SK-N-SH treated with all-trans-retinoic acid at 6 μM for 48 hours (cell line): ENCODE data around the gene PGM2.

Experiments used
- ARNTL ChIP-seq: fragments of 450-650 bp; formaldehyde crosslinking; IDR thresholded peaks from 2 replicates; pipeline ENCODE4 v1.5.0; 2020; ENCODE audit warnings: low read depth, mild to moderate bottlenecking, moderate library complexity, borderline replicate concordance
- ISL1 ChIP-seq: fragments of 250-450 bp; sonication (Bioruptor Pico); IDR thresholded peaks from 2 replicates; pipeline ENCODE4 v2.1.2; 2022; ENCODE audit warnings: mild to moderate bottlenecking, moderate library complexity
- RARB ChIP-seq: fragments of 250-450 bp; sonication (Bioruptor Pico); IDR thresholded peaks from 2 replicates; pipeline ENCODE4 v1.8.0; 2021; ENCODE audit warnings: mild to moderate bottlenecking, moderate library complexity
- ZC3H10 ChIP-seq: fragments of 250-450 bp; sonication (Bioruptor Pico); IDR thresholded peaks from 2 replicates; pipeline ENCODE4 v1.5.1; 2021; ENCODE audit warnings: mild to moderate bottlenecking, moderate library complexity
- ZFP3 ChIP-seq: fragments of 250-450 bp; sonication (Bioruptor Pico); IDR thresholded peaks from 2 replicates; pipeline ENCODE4 v1.5.0; 2020; ENCODE audit warnings: mild to moderate bottlenecking, moderate library complexity
- ZFP30 ChIP-seq: fragments of 450-650 bp; formaldehyde crosslinking; IDR thresholded peaks from 2 replicates; pipeline ENCODE4 v1.5.0; 2022; ENCODE audit warnings: mild to moderate bottlenecking, moderate library complexity
- ZNF565 ChIP-seq: fragments of 450-650 bp; formaldehyde crosslinking; conservative IDR thresholded peaks from 2 replicates; pipeline ENCODE4 v1.5.0; 2020; ENCODE audit warnings: low read depth, mild to moderate bottlenecking, moderate library complexity
- ZNF8 ChIP-seq: fragments of 450-650 bp; formaldehyde crosslinking; IDR thresholded peaks from 2 replicates; pipeline ENCODE4 v1.5.0; 2020; ENCODE audit warnings: mild to moderate bottlenecking, moderate library complexity
- TF ChIP-seq, protein P1 (sequence below): fragments of 250-450 bp; sonication (Bioruptor Pico); IDR thresholded peaks from 2 replicates; pipeline ENCODE4 v1.5.1; 2021; ENCODE audit warnings: mild to moderate bottlenecking, moderate library complexity
- TF ChIP-seq, protein P2 (sequence below): fragments of 250-450 bp; sonication (Bioruptor Pico); IDR thresholded peaks from 2 replicates; pipeline ENCODE4 v1.5.1; 2020; ENCODE audit warnings: low read depth, mild to moderate bottlenecking, moderate library complexity
- TF ChIP-seq, protein P3 (sequence below): fragments of 250-450 bp; sonication (Bioruptor Pico); IDR thresholded peaks from 2 replicates; pipeline ENCODE4 v1.8.0; 2020; ENCODE audit warnings: mild to moderate bottlenecking, moderate library complexity, borderline replicate concordance

DNA sequence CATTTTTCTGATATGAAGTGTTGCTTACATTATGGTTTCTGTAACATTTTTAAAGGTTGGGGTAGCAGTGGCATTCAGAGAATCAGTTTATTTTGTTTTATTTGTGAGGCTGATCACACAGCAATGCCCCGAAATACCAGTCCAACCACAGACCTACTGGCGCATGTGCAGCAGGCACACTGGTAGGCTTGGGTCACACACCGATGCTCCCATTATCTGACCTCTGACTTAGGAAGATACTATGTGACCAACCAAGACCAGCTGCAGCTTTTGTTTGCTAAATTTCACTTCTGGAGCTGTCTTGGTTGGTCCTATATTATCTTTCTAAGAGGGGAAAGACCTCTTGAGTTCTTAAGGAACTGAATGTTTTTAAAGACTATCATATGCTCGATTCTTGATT, 18.7 kb downstream of the PGM2 start:
- TF ChIP-seq RARB (CRISPR knock-in tag) (no peak), ISL1 (CRISPR knock-in tag) (no peak), ZFP30 (CRISPR knock-in tag) (no peak), ZNF565 (CRISPR knock-in tag) (no peak), ZFP3 (no peak), ZC3H10 (no peak), ZNF8 (CRISPR knock-in tag) (no peak), ARNTL (CRISPR knock-in tag) (no peak)
- TF ChIP-seq, protein P1, sequence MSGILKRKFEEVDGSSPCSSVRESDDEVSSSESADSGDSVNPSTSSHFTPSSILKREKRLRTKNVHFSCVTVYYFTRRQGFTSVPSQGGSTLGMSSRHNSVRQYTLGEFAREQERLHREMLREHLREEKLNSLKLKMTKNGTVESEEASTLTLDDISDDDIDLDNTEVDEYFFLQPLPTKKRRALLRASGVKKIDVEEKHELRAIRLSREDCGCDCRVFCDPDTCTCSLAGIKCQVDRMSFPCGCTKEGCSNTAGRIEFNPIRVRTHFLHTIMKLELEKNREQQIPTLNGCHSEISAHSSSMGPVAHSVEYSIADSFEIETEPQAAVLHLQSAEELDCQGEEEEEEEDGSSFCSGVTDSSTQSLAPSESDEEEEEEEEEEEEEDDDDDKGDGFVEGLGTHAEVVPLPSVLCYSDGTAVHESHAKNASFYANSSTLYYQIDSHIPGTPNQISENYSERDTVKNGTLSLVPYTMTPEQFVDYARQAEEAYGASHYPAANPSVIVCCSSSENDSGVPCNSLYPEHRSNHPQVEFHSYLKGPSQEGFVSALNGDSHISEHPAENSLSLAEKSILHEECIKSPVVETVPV (CRISPR knock-in tag), result no peak
- TF ChIP-seq, protein P2, sequence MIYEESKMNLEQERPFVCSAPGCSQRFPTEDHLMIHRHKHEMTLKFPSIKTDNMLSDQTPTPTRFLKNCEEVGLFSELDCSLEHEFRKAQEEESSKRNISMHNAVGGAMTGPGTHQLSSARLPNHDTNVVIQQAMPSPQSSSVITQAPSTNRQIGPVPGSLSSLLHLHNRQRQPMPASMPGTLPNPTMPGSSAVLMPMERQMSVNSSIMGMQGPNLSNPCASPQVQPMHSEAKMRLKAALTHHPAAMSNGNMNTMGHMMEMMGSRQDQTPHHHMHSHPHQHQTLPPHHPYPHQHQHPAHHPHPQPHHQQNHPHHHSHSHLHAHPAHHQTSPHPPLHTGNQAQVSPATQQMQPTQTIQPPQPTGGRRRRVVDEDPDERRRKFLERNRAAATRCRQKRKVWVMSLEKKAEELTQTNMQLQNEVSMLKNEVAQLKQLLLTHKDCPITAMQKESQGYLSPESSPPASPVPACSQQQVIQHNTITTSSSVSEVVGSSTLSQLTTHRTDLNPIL (CRISPR knock-in tag), result no peak
- TF ChIP-seq, protein P3, sequence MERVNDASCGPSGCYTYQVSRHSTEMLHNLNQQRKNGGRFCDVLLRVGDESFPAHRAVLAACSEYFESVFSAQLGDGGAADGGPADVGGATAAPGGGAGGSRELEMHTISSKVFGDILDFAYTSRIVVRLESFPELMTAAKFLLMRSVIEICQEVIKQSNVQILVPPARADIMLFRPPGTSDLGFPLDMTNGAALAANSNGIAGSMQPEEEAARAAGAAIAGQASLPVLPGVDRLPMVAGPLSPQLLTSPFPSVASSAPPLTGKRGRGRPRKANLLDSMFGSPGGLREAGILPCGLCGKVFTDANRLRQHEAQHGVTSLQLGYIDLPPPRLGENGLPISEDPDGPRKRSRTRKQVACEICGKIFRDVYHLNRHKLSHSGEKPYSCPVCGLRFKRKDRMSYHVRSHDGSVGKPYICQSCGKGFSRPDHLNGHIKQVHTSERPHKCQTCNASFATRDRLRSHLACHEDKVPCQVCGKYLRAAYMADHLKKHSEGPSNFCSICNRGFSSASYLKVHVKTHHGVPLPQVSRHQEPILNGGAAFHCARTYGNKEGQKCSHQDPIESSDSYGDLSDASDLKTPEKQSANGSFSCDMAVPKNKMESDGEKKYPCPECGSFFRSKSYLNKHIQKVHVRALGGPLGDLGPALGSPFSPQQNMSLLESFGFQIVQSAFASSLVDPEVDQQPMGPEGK (CRISPR knock-in tag), result no peak
